Astrocyte of the spinal cord (primary cell): ENCODE measurements around the gene CDH26.

Experiments
- DNase-seq: peaks from one replicate; pipeline ENCODE4 v3.0.0; 2011; ENCODE audit warnings: low read depth, low spot score
- H3K4me3 ChIP-seq: 2 replicates; pipeline ENCODE4 v1.5.1; 2011; ENCODE audit warnings: low read depth, mild to moderate bottlenecking, low read length, moderate library complexity
- CTCF ChIP-seq: IDR thresholded peaks from 2 replicates; pipeline ENCODE4 v1.5.1; 2012; ENCODE audit warnings: low read depth, mild to moderate bottlenecking, low read length, inconsistent platforms
- in situ Hi-C: cut with HindIII; loops from 2 replicates; pipeline ENCODE4 v1.10.0; 2017; ENCODE audit warnings: low sequenced_read_pairs

Gene CDH26

DNA sequence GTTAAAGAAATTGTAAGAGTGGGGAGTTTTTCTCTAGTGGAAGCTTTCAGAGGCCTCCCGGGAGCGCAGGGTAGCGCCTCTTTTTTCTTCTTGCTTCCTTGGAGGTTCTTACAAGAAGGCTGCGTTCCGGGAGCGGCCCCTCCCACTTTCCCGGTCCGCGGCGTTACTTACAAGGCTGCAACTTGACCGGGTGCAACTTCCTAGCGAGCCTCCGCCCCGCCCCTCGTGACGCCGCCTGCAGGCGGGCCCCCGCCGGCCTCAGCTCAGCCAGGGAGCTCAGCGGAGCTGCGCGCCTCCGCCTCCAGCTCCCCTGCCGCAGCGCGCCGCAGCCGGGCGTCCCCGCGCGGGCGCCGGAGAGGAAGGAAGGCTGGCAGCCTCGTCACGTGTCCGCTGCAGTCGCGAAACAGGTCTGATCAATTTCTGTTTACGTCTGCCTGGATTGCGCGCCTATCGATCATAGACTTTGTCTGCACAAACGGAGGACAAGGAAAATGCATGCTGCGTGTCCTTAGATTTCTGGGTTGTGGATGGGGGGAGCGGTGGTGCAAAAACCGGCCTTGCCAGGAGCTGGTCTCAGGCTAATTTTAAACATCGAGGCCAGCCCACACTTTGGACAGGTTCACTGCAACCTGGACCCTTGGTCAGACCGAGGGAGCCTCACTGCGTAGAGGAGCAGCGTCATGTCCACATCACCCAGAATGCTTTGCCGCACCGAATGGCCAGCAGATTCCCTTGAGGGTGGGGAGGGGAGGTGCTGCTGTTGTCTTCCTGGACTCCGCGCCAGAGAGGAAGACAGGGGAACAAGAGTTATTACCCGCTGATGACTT, 17.9 kb upstream of the CDH26 start, which contains the start of the genes FAM217B and PPP1R3D:
Gene FAM217B (plus strand): TSS at position 261 of the 827 bp plus-strand sequence. CDS start 3,555 bp downstream, outside the sequence.
Gene PPP1R3D (minus strand): TSS at position 177 of the 827 bp plus-strand sequence. CDS start 374 bp downstream, outside the sequence.
- DNase-seq, result peak; percentile 99
- peak; percentile 18 for TF ChIP-seq CTCF
- in situ Hi-C loops, result no loop called here
- H3K4me3 ChIP-seq, result peak within 1 kb of the TSS; percentile 80

- in situ Hi-C loops, result no loop called here
- no peak for DNase-seq
- peak overlapping the region; percentile 80 for H3K4me3 ChIP-seq
- no peak for TF ChIP-seq CTCF
Observed at GRCh38 chr20:59940956-59941294, 17.3 kb upstream of the CDH26 start.

GRCh38 chr20:59942245-59942644, 16.0 kb upstream of the CDH26 start:
- TF ChIP-seq CTCF, result no peak
- H3K4me3 ChIP-seq, result no peak overlapping the region
- no peak for DNase-seq
- in situ Hi-C loops, result no loop called here

GRCh38 chr20:59944726-59945125, 13.5 kb upstream of the CDH26 start:
- no peak for DNase-seq
- H3K4me3 ChIP-seq, result no peak overlapping the region
- in situ Hi-C loops, result no loop called here
- no peak for TF ChIP-seq CTCF

- TF ChIP-seq CTCF, result no peak
- in situ Hi-C loops, result no loop called here
- H3K4me3 ChIP-seq, result no peak overlapping the region
- DNase-seq, result no peak
Observed at GRCh38 chr20:59945175-59945574, 13.0 kb upstream of the CDH26 start.

GRCh38 chr20:59945731-59946130, 12.5 kb upstream of the CDH26 start:
- TF ChIP-seq CTCF, result no peak
- in situ Hi-C loops, result no loop called here
- H3K4me3 ChIP-seq, result no peak overlapping the region
- no peak for DNase-seq
